ENCODE results near the gene FGD1. TPM values are rescaled to one million over a fixed set of nuclear protein-coding genes. Genes with fewer than 3 reads are reported as not detected.
A peak's percentile ranks its signal among the peaks of the same experiment; 100 is the strongest.
"Not testable (repeated sequence)": the region's sequence is repeated elsewhere in the genome, so short reads cannot be mapped to it uniquely, and the experiment has no call there.

Gene FGD1
- total and polyA plus RNA-seq, 2 experiments from 2014 or later = 11.8 to 24.9 TPM

DNA sequence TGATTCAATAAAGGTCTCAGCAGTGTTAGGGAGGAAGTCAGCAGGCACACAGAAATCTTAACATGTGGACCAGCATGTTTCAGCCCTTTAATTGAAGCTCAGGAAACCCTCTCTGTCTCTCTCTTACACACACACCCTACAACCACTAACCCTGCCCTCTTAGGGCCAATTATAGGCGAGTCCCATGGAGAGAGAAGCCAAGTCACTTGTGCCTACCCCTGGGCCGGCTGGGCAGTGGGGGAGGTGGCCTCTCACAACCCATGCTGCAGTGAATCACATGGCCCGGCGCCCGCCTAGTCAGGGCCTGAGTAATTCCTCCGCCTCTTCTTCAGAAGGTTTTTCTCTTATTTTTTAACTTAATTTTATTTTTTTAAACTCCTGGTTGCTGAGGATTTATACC is 3.7 kb downstream of the FGD1 start:
- no peaks in the 10 kb centered on the region for H3F3A ChIP-seq (replicated peaks; ENCODE audit: low read depth)
- H3K4me1 ChIP-seq (ENCODE audit: insufficient read depth) = peaks cover 11% of the 10 kb centered on the region; the same call in 1 of the 2 replicates
- H3K4me3 ChIP-seq = no peak overlapping the region
- no peaks in the 10 kb centered on the region for H3K9me3 Mint-ChIP-seq
- peaks cover 2% of the 10 kb centered on the region for H3K27me3 Mint-ChIP-seq (ENCODE audit: insufficient read depth, low read depth, poor library complexity)
- H3K27ac Mint-ChIP-seq = no peak overlapping the region
- no peaks in the 10 kb centered on the region for H3K9me2 ChIP-seq (ENCODE audit: insufficient read depth)
- no peak overlapping the region for H3K27ac ChIP-seq (ENCODE audit: low read depth)
- DNase-seq (ENCODE audit: low spot score) (no peak), ATAC-seq (no peak; the same call in 1 of the 3 replicates)
- TF ChIP-seq, protein P1, sequence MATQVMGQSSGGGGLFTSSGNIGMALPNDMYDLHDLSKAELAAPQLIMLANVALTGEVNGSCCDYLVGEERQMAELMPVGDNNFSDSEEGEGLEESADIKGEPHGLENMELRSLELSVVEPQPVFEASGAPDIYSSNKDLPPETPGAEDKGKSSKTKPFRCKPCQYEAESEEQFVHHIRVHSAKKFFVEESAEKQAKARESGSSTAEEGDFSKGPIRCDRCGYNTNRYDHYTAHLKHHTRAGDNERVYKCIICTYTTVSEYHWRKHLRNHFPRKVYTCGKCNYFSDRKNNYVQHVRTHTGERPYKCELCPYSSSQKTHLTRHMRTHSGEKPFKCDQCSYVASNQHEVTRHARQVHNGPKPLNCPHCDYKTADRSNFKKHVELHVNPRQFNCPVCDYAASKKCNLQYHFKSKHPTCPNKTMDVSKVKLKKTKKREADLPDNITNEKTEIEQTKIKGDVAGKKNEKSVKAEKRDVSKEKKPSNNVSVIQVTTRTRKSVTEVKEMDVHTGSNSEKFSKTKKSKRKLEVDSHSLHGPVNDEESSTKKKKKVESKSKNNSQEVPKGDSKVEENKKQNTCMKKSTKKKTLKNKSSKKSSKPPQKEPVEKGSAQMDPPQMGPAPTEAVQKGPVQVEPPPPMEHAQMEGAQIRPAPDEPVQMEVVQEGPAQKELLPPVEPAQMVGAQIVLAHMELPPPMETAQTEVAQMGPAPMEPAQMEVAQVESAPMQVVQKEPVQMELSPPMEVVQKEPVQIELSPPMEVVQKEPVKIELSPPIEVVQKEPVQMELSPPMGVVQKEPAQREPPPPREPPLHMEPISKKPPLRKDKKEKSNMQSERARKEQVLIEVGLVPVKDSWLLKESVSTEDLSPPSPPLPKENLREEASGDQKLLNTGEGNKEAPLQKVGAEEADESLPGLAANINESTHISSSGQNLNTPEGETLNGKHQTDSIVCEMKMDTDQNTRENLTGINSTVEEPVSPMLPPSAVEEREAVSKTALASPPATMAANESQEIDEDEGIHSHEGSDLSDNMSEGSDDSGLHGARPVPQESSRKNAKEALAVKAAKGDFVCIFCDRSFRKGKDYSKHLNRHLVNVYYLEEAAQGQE (IDR thresholded peaks at IDR 0.05; ENCODE audit: unreplicated experiment) = no peak
- TF ChIP-seq ETS1 (IDR thresholded peaks at IDR 0.05) = no peak
- no peak for TF ChIP-seq EZH2 (IDR thresholded peaks at IDR 0.05; ENCODE audit: low read depth, unreplicated experiment)
- TF ChIP-seq JUNB (IDR thresholded peaks at IDR 0.05; ENCODE audit: unreplicated experiment) = no peak
- TF ChIP-seq ZNF114 (CRISPR knock-in tag; IDR thresholded peaks at IDR 0.05) = no peak
- no peak for TF ChIP-seq CREB1 (CRISPR knock-in tag; IDR thresholded peaks at IDR 0.05; ENCODE audit: low read depth)
- no peak for TF ChIP-seq CTCF (conservative IDR thresholded peaks at IDR 0.05; ENCODE audit: low read depth in 2 of 2)
- no peak for TF ChIP-seq EZH2phosphoT487 (IDR thresholded peaks at IDR 0.05; ENCODE audit: unreplicated experiment)
- no peak for TF ChIP-seq POLR2AphosphoS5 (IDR thresholded peaks at IDR 0.05; ENCODE audit: low read depth)
- 0 out of 2 replicates have a peak overlapping the region, but pooled peaks have one; percentile 43 for H3K4me2 ChIP-seq
- no peaks in the 10 kb centered on the region for H3K36me3 ChIP-seq (ENCODE audit: insufficient read depth)
- no peaks in the 10 kb centered on the region for H4K20me1 ChIP-seq (replicated peaks; ENCODE audit: insufficient read depth)
- H3K36me3 Mint-ChIP-seq (ENCODE audit: low read depth) = peaks cover 13% of the 10 kb centered on the region
- H2AFZ ChIP-seq = no peak overlapping the region
- peaks cover 34% of the 10 kb centered on the region for H3K4me1 Mint-ChIP-seq
- H3K27me3 ChIP-seq (ENCODE audit: insufficient read depth) = no peaks in the 10 kb centered on the region
- peaks cover 62% of the 10 kb centered on the region for H3K79me2 ChIP-seq (replicated peaks; ENCODE audit: insufficient read depth)
- no peak overlapping the region for H3K4me3 Mint-ChIP-seq

- H3K79me2 ChIP-seq (replicated peaks; ENCODE audit: insufficient read depth) = peaks cover 83% of the 10 kb centered on the region
- H3K9me2 ChIP-seq (ENCODE audit: insufficient read depth) = not testable (repeated sequence)
Measured at GRCh38 chrX:54489819-54490218, 6.2 kb downstream of the FGD1 start.

More at GRCh38 chrX:54489819-54490218, 6.2 kb downstream of the FGD1 start:
- H3K27me3 Mint-ChIP-seq (ENCODE audit: insufficient read depth, low read depth, poor library complexity); H2AFZ ChIP-seq; H3K36me3 ChIP-seq (ENCODE audit: insufficient read depth); H3K4me3 ChIP-seq; H3F3A ChIP-seq (replicated peaks; ENCODE audit: low read depth); H3K4me1 ChIP-seq (ENCODE audit: insufficient read depth); H3K4me2 ChIP-seq; H3K4me3 Mint-ChIP-seq; H3K27me3 ChIP-seq (ENCODE audit: insufficient read depth); H3K27ac Mint-ChIP-seq; ATAC-seq; H3K27ac ChIP-seq (ENCODE audit: low read depth); DNase-seq (ENCODE audit: low spot score); H3K9me3 Mint-ChIP-seq; H4K20me1 ChIP-seq (replicated peaks; ENCODE audit: insufficient read depth): not testable (repeated sequence)
- H3K36me3 Mint-ChIP-seq (ENCODE audit: low read depth) = peaks cover 13% of the 10 kb centered on the region
- H3K4me1 Mint-ChIP-seq = peaks cover 30% of the 10 kb centered on the region

Data from GM23338 (cell line).